HFFc6 (cell line): ENCODE measurements around the gene CBLN4. TPM values are rescaled to one million over a fixed set of nuclear protein-coding genes. Genes with fewer than 3 reads are reported as not detected.

Experiments used
- DNase-seq: peaks from one replicate; pipeline ENCODE4 v3.0.0-alpha.2; 2018
- H3K27ac Mint-ChIP-seq: 2 replicates; pipeline ENCODE4 v1.8.0; 2020; ENCODE audit warnings: mild to moderate bottlenecking, mixed read lengths
- H3K27me3 Mint-ChIP-seq: 2 replicates; pipeline ENCODE4 v1.8.0; 2021; ENCODE audit warnings: mild to moderate bottlenecking, moderate library complexity, mixed read lengths; ENCODE audit not compliant: insufficient read depth
- H3K36me3 Mint-ChIP-seq: 2 replicates; pipeline ENCODE4 v1.8.0; 2021; ENCODE audit warnings: low read depth, mixed read lengths
- H3K4me1 Mint-ChIP-seq: 2 replicates; pipeline ENCODE4 v1.8.0; 2020; ENCODE audit warnings: low read depth, mixed read lengths
- H3K4me3 Mint-ChIP-seq: 2 replicates; pipeline ENCODE4 v1.8.0; 2020; ENCODE audit warnings: mild to moderate bottlenecking, moderate library complexity, mixed read lengths
- H3K9me3 Mint-ChIP-seq: 2 replicates; pipeline ENCODE4 v1.8.0; 2020; ENCODE audit warnings: mild to moderate bottlenecking, mixed read lengths
- total RNA-seq, 6 experiments: library from RNA; stranded (reverse); fragmentation: NEBNext Ultra II Directional; extraction: Animal tissue kit (Norgen Biotek cat#: 25700); gene quantifications; 2 replicates in 1 of 6; 3 replicates in 5 of 6; pipeline ENCODE4 v1.2.3, GENCODE V29; 2021
- TF ChIP-seq, protein P1 (sequence below): fragments of 200-600 bp; sonication (generic); IDR thresholded peaks from 2 replicates; pipeline ENCODE4 v1.5.0; 2021; ENCODE audit warnings: antibody characterized with exemption, mild to moderate bottlenecking

Gene CBLN4
- total RNA-seq, 6 experiments from 2014 or later: not detected

DNA sequence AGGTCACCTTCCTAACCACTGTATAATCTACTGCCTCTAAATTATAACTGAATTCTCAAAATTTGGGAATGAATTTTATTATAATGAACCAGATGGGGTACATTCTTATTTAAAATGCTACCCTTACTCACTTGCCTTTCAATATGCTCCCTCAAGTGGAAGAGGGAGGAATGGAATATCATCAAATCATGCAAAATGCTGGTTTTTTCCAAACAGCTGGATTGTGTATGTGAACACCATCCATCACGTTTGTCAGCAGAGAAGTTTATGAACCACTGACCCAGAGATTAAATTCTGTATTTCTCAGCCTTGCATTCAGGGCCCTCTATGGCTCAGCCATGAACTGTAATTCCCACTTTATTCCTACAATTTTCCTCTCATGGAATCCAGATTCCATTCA, 40.5 kb downstream of the CBLN4 start:
- H3K36me3 Mint-ChIP-seq: no peaks in the 10 kb centered on the region
- TF ChIP-seq, protein P1, sequence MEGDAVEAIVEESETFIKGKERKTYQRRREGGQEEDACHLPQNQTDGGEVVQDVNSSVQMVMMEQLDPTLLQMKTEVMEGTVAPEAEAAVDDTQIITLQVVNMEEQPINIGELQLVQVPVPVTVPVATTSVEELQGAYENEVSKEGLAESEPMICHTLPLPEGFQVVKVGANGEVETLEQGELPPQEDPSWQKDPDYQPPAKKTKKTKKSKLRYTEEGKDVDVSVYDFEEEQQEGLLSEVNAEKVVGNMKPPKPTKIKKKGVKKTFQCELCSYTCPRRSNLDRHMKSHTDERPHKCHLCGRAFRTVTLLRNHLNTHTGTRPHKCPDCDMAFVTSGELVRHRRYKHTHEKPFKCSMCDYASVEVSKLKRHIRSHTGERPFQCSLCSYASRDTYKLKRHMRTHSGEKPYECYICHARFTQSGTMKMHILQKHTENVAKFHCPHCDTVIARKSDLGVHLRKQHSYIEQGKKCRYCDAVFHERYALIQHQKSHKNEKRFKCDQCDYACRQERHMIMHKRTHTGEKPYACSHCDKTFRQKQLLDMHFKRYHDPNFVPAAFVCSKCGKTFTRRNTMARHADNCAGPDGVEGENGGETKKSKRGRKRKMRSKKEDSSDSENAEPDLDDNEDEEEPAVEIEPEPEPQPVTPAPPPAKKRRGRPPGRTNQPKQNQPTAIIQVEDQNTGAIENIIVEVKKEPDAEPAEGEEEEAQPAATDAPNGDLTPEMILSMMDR: no peak
- DNase-seq: no peak
- H3K9me3 Mint-ChIP-seq: peaks cover 57% of the 10 kb centered on the region
- no peak overlapping the region for H3K27ac Mint-ChIP-seq
- H3K4me3 Mint-ChIP-seq: no peak overlapping the region
- no peaks in the 10 kb centered on the region for H3K27me3 Mint-ChIP-seq
- no peaks in the 10 kb centered on the region for H3K4me1 Mint-ChIP-seq

DNA sequence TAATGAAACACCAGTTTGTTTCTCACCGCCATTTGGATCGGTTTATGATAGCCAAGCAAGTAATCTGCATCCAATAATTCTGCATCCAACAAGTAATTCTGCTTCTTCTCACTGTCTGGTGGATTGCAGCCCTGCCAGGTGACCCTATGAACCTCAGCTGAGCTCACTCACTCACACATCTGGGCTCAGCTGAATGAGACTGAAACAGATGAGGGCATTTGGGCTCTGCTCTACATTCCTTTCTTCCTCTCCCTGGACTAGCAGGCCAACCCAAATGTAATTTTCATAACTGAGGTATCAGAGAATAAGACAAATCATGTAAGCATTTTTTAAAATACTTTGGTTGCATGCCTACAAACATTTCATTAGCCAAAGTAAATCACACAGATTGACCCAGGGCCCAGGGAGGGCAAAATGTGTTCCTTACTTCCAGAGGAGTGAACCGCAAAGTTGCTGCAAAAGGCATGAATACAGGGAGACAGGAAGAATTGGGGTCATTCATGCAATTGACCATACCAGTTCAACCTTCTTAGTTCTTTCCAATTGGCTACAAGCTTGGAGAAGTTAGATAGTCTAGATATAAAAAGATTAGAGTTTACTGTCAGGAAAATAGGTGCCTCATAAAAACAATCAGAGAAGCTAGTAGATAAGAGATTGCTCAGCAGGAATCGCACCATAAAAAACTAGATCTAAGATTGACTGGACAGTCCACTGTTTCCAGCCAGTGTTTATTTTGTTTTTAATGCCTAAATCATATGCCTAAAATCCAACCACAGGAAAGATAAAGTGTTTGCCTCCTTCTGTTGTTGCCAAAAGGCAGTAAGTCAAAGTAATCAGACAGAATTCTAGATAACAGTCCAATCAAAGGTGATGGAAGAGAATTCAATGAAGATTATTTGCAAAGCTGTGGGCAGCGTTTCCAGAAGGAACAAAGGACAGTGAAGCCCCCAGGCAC, 43.7 kb downstream of the CBLN4 start:
- Mint-ChIP-seq H3K27ac (no peak overlapping the region), H3K9me3 (peaks cover 71% of the 10 kb centered on the region), H3K36me3 (no peaks in the 10 kb centered on the region), H3K4me1 (no peaks in the 10 kb centered on the region), H3K4me3 (no peak overlapping the region), H3K27me3 (no peaks in the 10 kb centered on the region)
- no peak for DNase-seq
- TF ChIP-seq, protein P1: no peak

GRCh38 chr20:55953201-55953600, 52.1 kb downstream of the CBLN4 start:
- Mint-ChIP-seq H3K27me3 (no peaks in the 10 kb centered on the region; the same call in 1 of the 2 replicates), H3K36me3 (no peaks in the 10 kb centered on the region; the same call in 1 of the 2 replicates), H3K9me3 (peaks cover 61% of the 10 kb centered on the region), H3K4me3 (no peak overlapping the region), H3K27ac (no peak overlapping the region), H3K4me1 (no peaks in the 10 kb centered on the region)
- TF ChIP-seq, protein P1: no peak
- no peak for DNase-seq

DNA sequence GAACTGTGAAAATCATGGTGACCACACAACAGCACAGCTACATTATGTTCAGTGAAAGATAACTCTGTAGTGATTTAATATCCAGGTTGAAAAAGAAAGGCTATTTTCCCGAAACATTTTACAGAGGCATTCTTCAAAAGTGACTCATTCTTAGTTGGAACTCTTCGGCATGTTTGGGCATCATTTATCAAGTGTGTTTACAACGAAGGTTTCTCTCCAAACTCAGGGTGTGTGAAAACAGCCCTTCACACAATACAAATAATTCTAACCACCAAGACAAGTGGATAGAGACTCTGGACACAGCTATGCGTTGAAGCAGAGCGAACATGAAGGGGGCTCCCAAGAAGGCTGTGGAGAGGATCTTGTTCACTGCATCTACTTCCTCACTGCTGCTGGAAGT, 57.6 kb downstream of the CBLN4 start:
- TF ChIP-seq, protein P1: no peak
- H3K9me3 Mint-ChIP-seq: peaks cover 35% of the 10 kb centered on the region
- H3K4me3 Mint-ChIP-seq: no peak overlapping the region

More for the DNA sequence above, 57.6 kb downstream of the CBLN4 start:
- Mint-ChIP-seq H3K4me1 (no peaks in the 10 kb centered on the region), H3K27ac (no peak overlapping the region), H3K36me3 (peaks cover 3% of the 10 kb centered on the region; the same call in 1 of the 2 replicates), H3K27me3 (no peaks in the 10 kb centered on the region; the same call in 1 of the 2 replicates)
- DNase-seq: no peak

Other genes with a start within 250 kb of the CBLN4 start
- not detected for gene MC3R, start 243.2 kb upstream of the CBLN4 start, total RNA-seq